Naive thymus-derived CD8-positive, alpha-beta T cell (primary cell): ENCODE data around the gene CCT8L2. TPM values are rescaled to one million over a fixed set of nuclear protein-coding genes. Genes with fewer than 3 reads are reported as not detected.
A peak's percentile ranks its signal among the peaks of the same experiment; 100 is the strongest.
"Not testable (repeated sequence)": the region's sequence is repeated elsewhere in the genome, so short reads cannot be mapped to it uniquely, and the experiment has no call there.

Experiments used
- ATAC-seq, 2 donors: fragments of 150-1000 bp; cut with Tn5 transposase in 1 of 2; sonication (Bioruptor Pico), chemical (Tn5 transposase) in 1 of 2; 1 replicate in 1 of 2; 2 replicates in 1 of 2; pipeline ENCODE4 v1.10.0; 2021; ENCODE audit warnings: mild to moderate bottlenecking in 2 of 2, moderate library complexity in 2 of 2
- POLR2A ChIA-PET: fragments of 350-600 bp; sonication (Branson Sonifier 250); formaldehyde crosslinking; loops from one replicate; lab custom pipeline; 2021; ENCODE audit warnings: antibody characterized with exemption; lab: Charles Lee
- DNase-seq, 10 donors: peaks; one replicate each; pipeline versions ENCODE4 v3.0.0 to v3.0.0-alpha.2; 2020 to 2022
- H3K27ac Mint-ChIP-seq, 10 donors: one replicate each; pipeline ENCODE4 v1.8.0; 2020 to 2022; ENCODE audit warnings: mild to moderate bottlenecking in 10 of 10, mixed read lengths in 10 of 10, moderate library complexity in 4 of 10, inconsistent platforms in 1 of 10
- H3K27me3 Mint-ChIP-seq, 5 donors: one replicate each; pipeline ENCODE4 v1.8.0; 2021 to 2022; ENCODE audit warnings: mixed read lengths in 5 of 5
- H3K36me3 Mint-ChIP-seq, 3 donors: one replicate each; pipeline ENCODE4 v1.8.0; 2020 to 2022; ENCODE audit warnings: mixed read lengths in 3 of 3, mild to moderate bottlenecking in 2 of 3, inconsistent platforms in 1 of 3
- H3K4me1 Mint-ChIP-seq, 4 donors: one replicate each; pipeline ENCODE4 v1.8.0; 2021 to 2022; ENCODE audit warnings: mixed read lengths in 4 of 4
- H3K4me3 Mint-ChIP-seq, 10 donors: one replicate each; pipeline ENCODE4 v1.8.0; 2020 to 2022; ENCODE audit warnings: mild to moderate bottlenecking in 10 of 10, mixed read lengths in 10 of 10, moderate library complexity in 6 of 10, inconsistent platforms in 1 of 10
- H3K9me3 Mint-ChIP-seq, 9 donors: one replicate each; pipeline ENCODE4 v1.8.0; 2020 to 2022; ENCODE audit warnings: mixed read lengths in 9 of 9, mild to moderate bottlenecking in 3 of 9, inconsistent platforms in 1 of 9, moderate library complexity in 1 of 9
- polyA plus RNA-seq, 3 donors: library from polyadenylated mRNA; unstranded; fragments of 300-500 nt; fragmentation: Illumina TruSeq; gene quantifications; one replicate each; pipeline ENCODE4 v1.2.3, GENCODE V29; 2021
- total RNA-seq, 8 experiments: library from RNA in 2 of 8; stranded (reverse) in 2 of 8; gene quantifications; one replicate each; pipeline ENCODE4 v1.2.3 and lab custom pipeline; 2021 to 2026

Gene CCT8L2, protein sequence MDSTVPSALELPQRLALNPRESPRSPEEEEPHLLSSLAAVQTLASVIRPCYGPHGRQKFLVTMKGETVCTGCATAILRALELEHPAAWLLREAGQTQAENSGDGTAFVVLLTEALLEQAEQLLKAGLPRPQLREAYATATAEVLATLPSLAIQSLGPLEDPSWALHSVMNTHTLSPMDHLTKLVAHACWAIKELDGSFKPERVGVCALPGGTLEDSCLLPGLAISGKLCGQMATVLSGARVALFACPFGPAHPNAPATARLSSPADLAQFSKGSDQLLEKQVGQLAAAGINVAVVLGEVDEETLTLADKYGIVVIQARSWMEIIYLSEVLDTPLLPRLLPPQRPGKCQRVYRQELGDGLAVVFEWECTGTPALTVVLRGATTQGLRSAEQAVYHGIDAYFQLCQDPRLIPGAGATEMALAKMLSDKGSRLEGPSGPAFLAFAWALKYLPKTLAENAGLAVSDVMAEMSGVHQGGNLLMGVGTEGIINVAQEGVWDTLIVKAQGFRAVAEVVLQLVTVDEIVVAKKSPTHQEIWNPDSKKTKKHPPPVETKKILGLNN
- total RNA-seq, result not detected
- not detected for polyA plus RNA-seq
- total RNA-seq (lab: John Stamatoyannopoulos, UW), result 0 to 0.07 (median 0) reads per million in 6 experiments

GRCh38 chr22:16592710-16593109 lies at the start of gene CCT8L2:
Gene CCT8L2, minus strand, starts transcription at chr22:16592810. Its CDS starts 260 bp downstream, at chr22:16592550.
- H3K9me3 Mint-ChIP-seq, H3K27ac Mint-ChIP-seq, DNase-seq, H3K4me1 Mint-ChIP-seq, H3K36me3 Mint-ChIP-seq, ATAC-seq, POLR2A ChIA-PET, H3K4me3 Mint-ChIP-seq: not testable (repeated sequence)
- peaks cover 8 to 35% (median 14%) of the 10 kb centered on the region in 5 donors for H3K27me3 Mint-ChIP-seq

DNA sequence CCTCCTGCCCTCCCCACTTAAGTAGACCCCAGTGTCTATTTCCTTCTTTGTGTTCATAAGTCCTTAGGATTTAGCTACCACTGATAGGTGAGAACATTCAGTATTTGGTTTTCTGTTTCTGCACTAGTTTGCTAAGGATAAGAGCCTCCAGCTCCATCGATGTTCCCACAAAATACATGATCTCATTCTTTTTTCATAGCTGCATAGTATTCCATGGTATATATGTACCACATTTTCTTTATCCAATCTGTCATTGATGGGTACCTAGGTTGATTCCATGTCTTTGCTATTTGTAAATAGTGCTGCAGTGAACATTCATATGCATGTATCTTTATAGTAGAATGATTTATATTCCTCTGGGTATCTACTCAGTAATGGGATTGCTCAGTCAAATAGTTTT lies 42.8 kb upstream of the CCT8L2 start:
- H3K27ac Mint-ChIP-seq, H3K36me3 Mint-ChIP-seq, H3K4me1 Mint-ChIP-seq, POLR2A ChIA-PET, DNase-seq, H3K27me3 Mint-ChIP-seq, ATAC-seq, H3K4me3 Mint-ChIP-seq: not testable (repeated sequence)
- peaks cover 0 to 11% (median 0%) of the 10 kb centered on the region in 9 donors for H3K9me3 Mint-ChIP-seq

DNA sequence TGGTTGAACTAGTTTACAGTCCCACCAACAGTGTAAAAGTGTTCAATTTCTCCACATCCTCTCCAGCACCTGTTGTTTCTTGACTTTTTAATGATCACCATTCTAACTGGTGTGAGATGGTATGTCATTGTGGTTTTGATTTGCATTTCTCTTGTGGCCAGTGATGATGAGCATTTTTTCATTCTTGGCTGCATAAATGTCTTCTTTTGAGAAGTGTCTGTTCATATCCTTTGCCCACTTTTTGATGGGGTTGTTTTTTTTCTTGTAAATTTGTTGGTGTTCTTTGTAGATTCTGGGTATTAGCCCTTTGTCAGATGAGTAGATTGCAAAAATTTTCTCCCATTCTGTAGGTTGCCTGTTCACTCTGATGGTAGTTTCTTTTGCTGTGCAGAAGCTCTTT lies 41.5 kb upstream of the CCT8L2 start:
- POLR2A ChIA-PET, H3K36me3 Mint-ChIP-seq, H3K27me3 Mint-ChIP-seq, H3K4me1 Mint-ChIP-seq, DNase-seq, ATAC-seq, H3K27ac Mint-ChIP-seq, H3K4me3 Mint-ChIP-seq: not testable (repeated sequence)
- peaks cover 0 to 11% (median 0%) of the 10 kb centered on the region in 9 donors for H3K9me3 Mint-ChIP-seq

DNA sequence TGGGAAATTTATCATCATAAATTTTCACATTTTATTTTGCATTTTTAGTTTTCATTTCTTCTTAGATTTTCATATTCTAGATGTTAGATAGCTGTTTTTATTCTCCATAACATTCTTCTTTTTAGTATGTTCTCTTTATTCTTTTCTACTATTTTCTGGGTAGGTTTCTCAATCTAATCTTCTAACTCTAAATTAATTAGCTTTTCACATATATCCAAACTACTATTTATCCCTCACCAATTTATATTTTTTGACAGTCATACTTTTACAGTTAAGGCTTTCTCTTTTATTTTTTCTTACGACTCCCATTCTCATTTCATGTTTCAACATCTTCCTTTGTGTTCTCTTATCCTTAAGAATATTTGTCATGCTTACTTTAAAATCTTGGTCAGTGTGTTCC lies 35.9 kb upstream of the CCT8L2 start:
- H3K4me3 Mint-ChIP-seq, H3K27ac Mint-ChIP-seq, H3K27me3 Mint-ChIP-seq, DNase-seq, H3K9me3 Mint-ChIP-seq, H3K4me1 Mint-ChIP-seq, POLR2A ChIA-PET, ATAC-seq, H3K36me3 Mint-ChIP-seq: not testable (repeated sequence)

GRCh38 chr22:16625018-16625417 lies 32.4 kb upstream of the CCT8L2 start:
- ATAC-seq, result not testable (repeated sequence)

DNA sequence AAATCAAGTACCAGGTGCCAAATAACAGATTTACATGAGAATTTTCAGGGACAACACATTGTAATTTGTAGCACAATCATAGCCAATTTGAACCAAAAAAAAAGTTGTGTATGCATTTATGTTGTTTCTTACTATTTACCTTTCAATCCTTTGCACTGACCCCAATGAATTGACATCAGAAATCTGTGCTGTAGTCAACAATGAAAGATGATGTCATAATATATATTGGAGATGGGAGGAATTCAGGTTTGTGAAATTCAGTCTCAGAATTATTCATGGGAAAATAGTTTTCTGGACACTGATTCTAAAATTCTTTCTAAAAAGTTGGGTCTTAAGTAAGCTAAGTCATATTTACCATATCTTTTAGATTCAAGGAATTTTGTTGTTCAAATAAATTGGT lies 31.0 kb upstream of the CCT8L2 start:
- DNase-seq, H3K4me3 Mint-ChIP-seq, H3K27me3 Mint-ChIP-seq, H3K9me3 Mint-ChIP-seq, H3K36me3 Mint-ChIP-seq, POLR2A ChIA-PET, H3K4me1 Mint-ChIP-seq, H3K27ac Mint-ChIP-seq, ATAC-seq: not testable (repeated sequence)

More at GRCh38 chr22:16625018-16625417, 32.4 kb upstream of the CCT8L2 start:
- H3K4me1 Mint-ChIP-seq, H3K4me3 Mint-ChIP-seq, DNase-seq, H3K36me3 Mint-ChIP-seq, H3K9me3 Mint-ChIP-seq, H3K27ac Mint-ChIP-seq, H3K27me3 Mint-ChIP-seq, POLR2A ChIA-PET: not testable (repeated sequence)

DNA sequence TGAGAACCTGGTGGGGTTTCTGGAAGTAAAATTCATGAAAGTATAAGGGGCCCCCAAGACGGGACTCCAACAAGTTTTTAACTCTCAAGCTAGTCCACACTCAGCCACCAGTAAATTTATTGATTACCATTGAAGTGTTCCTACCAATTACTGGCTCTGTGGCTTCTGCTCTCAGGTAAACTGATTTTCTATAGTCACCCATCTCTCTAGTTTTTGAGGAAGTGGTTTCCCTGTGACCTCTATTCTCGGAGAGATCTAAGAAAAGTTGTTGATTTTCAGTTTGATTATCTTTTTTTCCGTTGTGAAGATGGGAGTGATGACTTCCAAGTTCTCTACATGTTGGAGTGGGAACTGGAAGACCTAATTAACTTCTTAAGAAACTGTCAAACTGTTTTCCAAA lies 24.9 kb upstream of the CCT8L2 start:
- POLR2A ChIA-PET, ATAC-seq, H3K4me1 Mint-ChIP-seq, H3K9me3 Mint-ChIP-seq, DNase-seq, H3K27ac Mint-ChIP-seq: not testable (repeated sequence)
- H3K36me3 Mint-ChIP-seq, result peaks cover 0 to 17% (median 0%) of the 10 kb centered on the region in 3 donors
- peak overlapping the region in 1 of 10 donors; percentile 41 for H3K4me3 Mint-ChIP-seq
- peaks cover 6 to 20% (median 10%) of the 10 kb centered on the region in 5 donors for H3K27me3 Mint-ChIP-seq

DNA sequence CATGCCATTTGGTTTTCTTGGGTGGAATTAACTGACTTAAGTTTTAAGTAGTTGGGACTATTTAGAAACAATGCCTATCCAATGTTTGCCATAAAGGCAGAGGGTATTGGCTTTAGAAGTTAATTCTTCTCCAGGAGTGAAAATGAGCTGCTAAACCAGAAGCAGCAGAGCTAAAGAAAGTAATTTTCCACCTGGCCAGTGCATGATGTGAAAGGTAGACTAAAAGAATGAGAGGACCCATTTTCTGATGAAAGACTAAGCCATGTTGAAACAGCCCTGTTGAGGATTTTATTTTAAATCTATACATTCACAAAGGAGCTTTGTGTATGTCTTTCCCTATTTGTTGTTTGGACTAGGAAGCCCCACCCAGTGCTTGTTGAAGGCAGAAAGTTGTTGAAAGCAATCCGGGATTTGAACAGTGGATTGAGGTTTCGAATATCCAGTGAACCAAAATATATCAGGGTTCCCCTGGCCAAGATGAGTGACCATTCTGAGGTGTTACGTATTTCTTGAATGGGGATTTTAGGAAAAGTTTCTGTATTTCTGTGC lies 23.9 kb upstream of the CCT8L2 start:
- not testable (repeated sequence) for ATAC-seq, H3K4me1 Mint-ChIP-seq, H3K4me3 Mint-ChIP-seq

GRCh38 chr22:16615606-16616245 lies 23.1 kb upstream of the CCT8L2 start:
- H3K4me1 Mint-ChIP-seq, ATAC-seq, H3K27ac Mint-ChIP-seq, POLR2A ChIA-PET, H3K9me3 Mint-ChIP-seq, H3K4me3 Mint-ChIP-seq, DNase-seq: not testable (repeated sequence)
- Mint-ChIP-seq H3K27me3 (peaks cover 20 to 37% (median 26%) of the 10 kb centered on the region in 5 donors), H3K36me3 (peaks cover 0 to 17% (median 0%) of the 10 kb centered on the region in 3 donors)

More for the DNA sequence above, 23.9 kb upstream of the CCT8L2 start:
- peaks cover 0 to 17% (median 0%) of the 10 kb centered on the region in 3 donors for H3K36me3 Mint-ChIP-seq
- H3K9me3 Mint-ChIP-seq, POLR2A ChIA-PET, DNase-seq, H3K27ac Mint-ChIP-seq: not testable (repeated sequence)
- H3K27me3 Mint-ChIP-seq, result peaks cover 15 to 30% (median 20%) of the 10 kb centered on the region in 5 donors

DNA sequence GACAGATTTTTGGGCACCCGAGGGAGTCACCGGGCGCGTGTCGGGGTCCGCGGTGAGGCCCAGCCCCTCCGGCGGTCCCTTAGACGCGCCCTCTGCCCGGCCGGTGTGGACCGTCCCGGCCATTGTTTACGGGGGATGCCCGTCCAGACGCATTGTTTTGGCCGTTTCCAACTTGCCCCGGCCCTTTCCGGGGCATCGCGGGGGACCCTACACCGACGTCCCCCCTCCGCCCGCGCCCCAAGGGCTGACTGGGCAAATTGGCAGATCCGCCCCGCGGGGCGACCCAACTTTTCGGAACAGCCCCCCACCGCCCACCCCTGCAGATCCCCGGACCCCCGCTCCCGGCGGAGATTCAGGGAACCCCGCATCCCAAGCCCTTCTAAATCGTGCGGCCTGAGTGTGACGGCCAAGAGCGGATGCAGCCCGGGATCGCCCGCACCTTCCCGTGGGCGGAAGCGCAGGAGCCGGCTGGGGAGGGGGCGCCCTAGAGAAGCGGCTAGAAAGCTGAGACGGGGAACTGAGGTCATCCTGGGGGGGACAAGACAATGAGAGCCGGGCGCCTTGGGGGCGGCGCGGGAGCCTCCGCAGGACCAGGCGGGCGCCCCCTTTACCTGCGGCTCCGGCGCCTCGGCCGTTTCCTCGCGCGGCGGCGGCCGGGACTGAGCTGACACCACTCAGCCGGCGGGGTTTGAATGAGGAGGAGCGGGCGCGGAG lies 17.1 kb upstream of the CCT8L2 start:
- POLR2A ChIA-PET, result no interaction called here
- no peak overlapping the region for H3K27ac Mint-ChIP-seq
- peak overlapping the region in 5 of 10 donors; percentile 16 to 57 (median 41) for H3K4me3 Mint-ChIP-seq
- DNase-seq (peak in 1 of 10 donors; percentile 7), ATAC-seq (peak; percentile 37 to 38)
- peaks cover 2 to 8% (median 5%) of the 10 kb centered on the region in 4 donors for H3K4me1 Mint-ChIP-seq
- peaks cover 0 to 4% (median 0%) of the 10 kb centered on the region in 9 donors for H3K9me3 Mint-ChIP-seq
- H3K27me3 Mint-ChIP-seq, result peaks cover 35 to 51% (median 44%) of the 10 kb centered on the region in 5 donors
- peaks cover 0 to 14% (median 0%) of the 10 kb centered on the region in 3 donors for H3K36me3 Mint-ChIP-seq

DNA sequence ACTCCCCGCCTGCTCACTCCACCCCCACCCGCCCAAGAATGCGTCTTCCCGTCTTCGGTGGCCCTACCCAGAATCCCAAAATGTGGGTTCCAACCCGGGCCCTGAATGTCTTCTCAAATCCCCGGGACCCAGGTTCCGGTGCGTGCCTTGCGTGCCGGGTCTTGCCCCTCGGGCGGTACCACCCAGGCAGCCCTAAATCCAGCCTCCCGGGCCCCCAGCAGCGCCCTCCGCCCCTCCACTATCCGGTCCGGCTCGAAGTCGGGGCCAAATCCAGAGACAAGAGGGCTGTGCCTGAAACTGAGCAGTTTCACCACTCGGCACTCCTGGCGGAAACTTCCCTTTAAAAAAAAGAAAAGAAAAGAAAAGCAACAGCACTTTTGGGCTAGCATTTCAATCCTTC lies 16.3 kb upstream of the CCT8L2 start:
- DNase-seq, result no peak
- H3K4me3 Mint-ChIP-seq, result peak overlapping the region in 1 of 10 donors; percentile 15
- H3K27ac Mint-ChIP-seq, result no peak overlapping the region
- peaks cover 33 to 52% (median 45%) of the 10 kb centered on the region in 5 donors for H3K27me3 Mint-ChIP-seq
- no peak for ATAC-seq
- peaks cover 0 to 4% (median 0%) of the 10 kb centered on the region in 9 donors for H3K9me3 Mint-ChIP-seq
- POLR2A ChIA-PET, result no interaction called here
- peaks cover 0 to 9% (median 0%) of the 10 kb centered on the region in 3 donors for H3K36me3 Mint-ChIP-seq
- H3K4me1 Mint-ChIP-seq, result peaks cover 2 to 9% (median 5%) of the 10 kb centered on the region in 4 donors
